Kidney (tissue), 14 donors: Measurements from ENCODE around the gene NDUFS6. TPM values are rescaled to one million over a fixed set of nuclear protein-coding genes. Genes with fewer than 3 reads are reported as not detected.
A peak's percentile ranks its signal among the peaks of the same experiment; 100 is the strongest.

Experiments used
- DNase-seq, 5 donors: peaks; one replicate each; pipeline ENCODE4 v3.0.0-alpha.2; 2013 to 2020
- FAIRE-seq: peaks from 2 replicates; lab custom pipeline; 2012; peaks lifted over from hg19 to GRCh38; lab: Jason Lieb, UNC
- H3K27ac ChIP-seq, 2 donors: one replicate each; pipeline ENCODE4 v1.7.0; 2013; ENCODE audit warnings: low read depth in 2 of 2, low read length in 2 of 2, inconsistent platforms in 1 of 2
- H3K27me3 ChIP-seq: one replicate; pipeline ENCODE4 v1.7.1; 2013; ENCODE audit warnings: low read length, inconsistent platforms; ENCODE audit not compliant: control insufficient read depth, insufficient read depth
- H3K36me3 ChIP-seq, 3 donors: one replicate each; pipeline versions ENCODE4 v1.7.0 to v1.7.1; 2013; ENCODE audit warnings: low read length in 3 of 3, control low read depth in 1 of 3, inconsistent platforms in 1 of 3; ENCODE audit not compliant: insufficient read depth in 3 of 3, control insufficient read depth in 2 of 3
- H3K4me1 ChIP-seq, 3 donors: one replicate each; pipeline versions ENCODE4 v1.7.0 to v1.7.1; 2013; ENCODE audit warnings: low read length in 3 of 3, inconsistent platforms in 1 of 3, low read depth in 1 of 3; ENCODE audit not compliant: control insufficient read depth in 2 of 3, insufficient read depth in 2 of 3
- H3K4me3 ChIP-seq, 3 donors: one replicate each; pipeline versions ENCODE4 v1.7.0 to v1.8.1; 2013; ENCODE audit warnings: low read length in 3 of 3, control low read depth in 1 of 3, inconsistent platforms in 1 of 3
- H3K9ac ChIP-seq, 3 donors: one replicate each; pipeline versions ENCODE4 v1.7.0 to v1.7.1; 2013; ENCODE audit warnings: low read length in 3 of 3, control low read depth in 1 of 3, inconsistent platforms in 1 of 3
- H3K9me3 ChIP-seq, 3 donors: one replicate each; pipeline versions ENCODE4 v1.7.0 to v1.7.1; 2013; ENCODE audit warnings: low read length in 3 of 3, control low read depth in 1 of 3, inconsistent platforms in 1 of 3; ENCODE audit not compliant: control insufficient read depth in 2 of 3, insufficient read depth in 1 of 3
- intact Hi-C: fragments of 100-400 bp; cut with DNase I; formaldehyde crosslinking; loops from one replicate; pipeline ENCODE4 v1.11.1; 2022
- polyA plus RNA-seq: library from polyadenylated mRNA; stranded (reverse); fragments of 350-450 nt; fragmentation: Illumina TruSeq; extraction: RNeasy Lipid Tissue Mini Kit (QIAGEN cat#74804); gene quantifications from one replicate; pipeline ENCODE4 v1.2.3, GENCODE V29; 2014; ENCODE audit warnings: low read depth, low replicate concordance; ENCODE audit not compliant: insufficient read depth
- total RNA-seq: library from RNA; stranded (reverse); fragmentation: NEBNext Ultra II Directional; extraction: Animal tissue kit (Norgen Biotek cat#: 25700); gene quantifications from one replicate; pipeline ENCODE4 v1.2.1, GENCODE V29; 2021
- TF ChIP-seq, protein P1 (sequence below): IDR thresholded peaks from 3 replicates; pipeline ENCODE4 v1.5.1; 2012; ENCODE audit warnings: mild to moderate bottlenecking, moderate library complexity, borderline replicate concordance; ENCODE audit not compliant: insufficient read depth; ENCODE audit errors: extremely low read depth
- donor health status: control.
- donor health status: control.
- donor health status: control.
- donor health status: control.
- donor health status: control.
- donor health status: DM: yes; HTN: yes; CAD: no.
- donor health status: Normal renal cell carcinoma (clear cell type).

NDUFS6 gene
- total and polyA plus RNA-seq, 2 donors from 2014 or later = 31.1 to 164 TPM

GRCh38 chr5:1826235-1826980, 25.2 kb downstream of the NDUFS6 start:
- no peak for FAIRE-seq
- Histone ChIP-seq H3K9ac (no peak overlapping the region), H3K9me3 (no peaks in the 10 kb centered on the region), H3K27me3 (no peaks in the 10 kb centered on the region), H3K27ac (no peak overlapping the region), H3K36me3 (peaks cover 0 to 7% (median 5%) of the 10 kb centered on the region in 3 donors), H3K4me3 (no peak overlapping the region), H3K4me1 (no peaks in the 10 kb centered on the region)
- intact Hi-C loops = no loop called here
- peak in 1 of 5 donors; percentile 32 for DNase-seq
- TF ChIP-seq, protein P1, sequence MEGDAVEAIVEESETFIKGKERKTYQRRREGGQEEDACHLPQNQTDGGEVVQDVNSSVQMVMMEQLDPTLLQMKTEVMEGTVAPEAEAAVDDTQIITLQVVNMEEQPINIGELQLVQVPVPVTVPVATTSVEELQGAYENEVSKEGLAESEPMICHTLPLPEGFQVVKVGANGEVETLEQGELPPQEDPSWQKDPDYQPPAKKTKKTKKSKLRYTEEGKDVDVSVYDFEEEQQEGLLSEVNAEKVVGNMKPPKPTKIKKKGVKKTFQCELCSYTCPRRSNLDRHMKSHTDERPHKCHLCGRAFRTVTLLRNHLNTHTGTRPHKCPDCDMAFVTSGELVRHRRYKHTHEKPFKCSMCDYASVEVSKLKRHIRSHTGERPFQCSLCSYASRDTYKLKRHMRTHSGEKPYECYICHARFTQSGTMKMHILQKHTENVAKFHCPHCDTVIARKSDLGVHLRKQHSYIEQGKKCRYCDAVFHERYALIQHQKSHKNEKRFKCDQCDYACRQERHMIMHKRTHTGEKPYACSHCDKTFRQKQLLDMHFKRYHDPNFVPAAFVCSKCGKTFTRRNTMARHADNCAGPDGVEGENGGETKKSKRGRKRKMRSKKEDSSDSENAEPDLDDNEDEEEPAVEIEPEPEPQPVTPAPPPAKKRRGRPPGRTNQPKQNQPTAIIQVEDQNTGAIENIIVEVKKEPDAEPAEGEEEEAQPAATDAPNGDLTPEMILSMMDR = no peak

DNA sequence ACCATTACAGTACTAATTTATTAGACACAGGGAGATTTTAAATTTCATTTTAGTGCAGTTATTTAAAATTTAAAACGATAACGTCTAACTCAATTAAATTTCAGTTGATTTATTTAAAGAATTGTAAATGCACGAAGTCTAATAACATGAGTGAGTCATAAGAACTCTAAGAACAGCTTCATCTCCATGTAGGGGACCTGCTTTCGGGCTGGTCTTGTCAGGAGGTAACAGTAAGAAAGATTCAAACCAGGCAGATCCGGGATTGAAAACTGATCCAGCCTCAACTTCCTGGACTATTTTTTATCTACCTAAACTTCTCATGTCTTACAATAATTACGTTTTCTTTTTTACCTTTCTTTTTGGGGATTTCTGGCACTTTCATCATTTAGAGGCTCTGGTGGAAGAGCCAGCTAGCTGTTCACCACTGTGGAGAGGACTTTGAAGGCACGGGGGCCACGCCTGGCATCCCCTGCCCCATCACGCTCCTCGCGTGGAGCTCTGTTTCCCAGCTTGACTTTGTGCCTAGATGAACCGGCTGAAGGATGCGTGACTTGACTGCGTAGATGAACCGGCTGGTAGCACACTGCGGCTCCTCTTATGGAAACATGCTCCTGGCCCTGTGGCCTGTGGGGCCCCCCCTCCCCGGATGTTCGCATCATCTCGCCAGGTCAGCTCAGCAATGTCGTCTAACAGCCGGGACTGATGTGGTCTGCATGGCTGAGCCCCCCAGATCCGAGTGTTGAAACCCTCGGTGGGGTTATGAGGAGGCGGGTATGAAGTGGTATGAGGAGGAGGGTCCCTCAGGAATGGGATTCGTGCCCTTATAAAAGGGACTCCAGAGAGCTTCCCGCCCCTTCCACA, 26.0 kb downstream of the NDUFS6 start:
- DNase-seq (no peak), FAIRE-seq (no peak)
- intact Hi-C loops = no loop called here
- TF ChIP-seq, protein P1 = no peak
- no peaks in the 10 kb centered on the region for H3K4me1 ChIP-seq
- H3K9ac ChIP-seq = no peak overlapping the region
- no peak overlapping the region for H3K27ac ChIP-seq
- no peak overlapping the region for H3K4me3 ChIP-seq
- H3K27me3 ChIP-seq = no peaks in the 10 kb centered on the region
- H3K9me3 ChIP-seq = no peaks in the 10 kb centered on the region
- H3K36me3 ChIP-seq = peaks cover 0 to 2% (median 0%) of the 10 kb centered on the region in 3 donors

GRCh38 chr5:1827886-1828397, 26.7 kb downstream of the NDUFS6 start:
- TF ChIP-seq, protein P1 = no peak
- DNase-seq (no peak), FAIRE-seq (no peak)
- intact Hi-C loops = no loop called here
- Histone ChIP-seq H3K36me3 (no peaks in the 10 kb centered on the region), H3K4me3 (no peak overlapping the region), H3K9me3 (no peaks in the 10 kb centered on the region), H3K27ac (no peak overlapping the region), H3K27me3 (no peaks in the 10 kb centered on the region), H3K4me1 (no peaks in the 10 kb centered on the region), H3K9ac (no peak overlapping the region)
